HepG2 (cell line): Measurements from ENCODE around the gene A3GALT2. TPM values are rescaled to one million over a fixed set of nuclear protein-coding genes. Genes with fewer than 3 reads are reported as not detected.
A peak's percentile ranks its signal among the peaks of the same experiment; 100 is the strongest.

Experiments
- ATAC-seq: fragments of 200-7000 bp; cut with Tn5 transposase; 3 replicates; pipeline ENCODE4 v1.9.1; 2020; ENCODE audit warnings: mild to moderate bottlenecking, moderate library complexity
- BruUV-seq: library from RNA; stranded (reverse); fragments of 400-500 nt; replicated peaks from 2 replicates; lab custom pipeline; 2021; lab: Mats Ljungman, UMichigan
- CTCF ChIA-PET: fragments of 300-600 bp; formaldehyde crosslinking; extraction: SDS; loops from one replicate; lab custom pipeline; 2021; ENCODE audit warnings: low total read pairs, inconsistent platforms, low intra/inter-chr PET ratio; lab: Yijun Ruan, JAX
- POLR2A ChIA-PET: fragments of 350-600 bp; sonication (Branson Sonifier 250); formaldehyde crosslinking; loops from one replicate; lab custom pipeline; 2020; ENCODE audit warnings: antibody characterized with exemption, inconsistent platforms; lab: Yijun Ruan, JAX
- DNase-seq: peaks from one replicate; pipeline ENCODE4 v3.0.0-alpha.2; 2015; ENCODE audit warnings: low spot score
- FAIRE-seq: peaks from 3 replicates; lab custom pipeline; 2011; peaks lifted over from hg19 to GRCh38; lab: Jason Lieb, UNC
- H2AFZ ChIP-seq: one replicate; pipeline ENCODE4 v1.6.1; 2011; ENCODE audit warnings: low read length, inconsistent platforms
- H3K27ac ChIP-seq: fragments of 300-600 bp; 3 replicates; pipeline ENCODE4 v1.8.0; 2011; ENCODE audit warnings: mixed run types, mild to moderate bottlenecking, mixed read lengths, low read length, inconsistent platforms; ENCODE audit not compliant: insufficient read depth; ENCODE audit errors: extremely low read length
- H3K27me3 ChIP-seq, 2 experiments: fragments of 200-600 bp in 1 of 2; 2 replicates in 1 of 2; 3 replicates in 1 of 2; pipeline versions ENCODE4 v1.6.0 to v1.8.0; 2011; ENCODE audit warnings: low read length in 2 of 2, mild to moderate bottlenecking in 2 of 2, moderate library complexity in 2 of 2, inconsistent platforms in 1 of 2; ENCODE audit not compliant: insufficient read depth in 2 of 2, control insufficient read depth in 1 of 2
- H3K36me3 ChIP-seq, 2 experiments: fragments of 200-600 bp in 1 of 2; replicated peaks in 1 of 2; 2 replicates in 1 of 2; 3 replicates in 1 of 2; pipeline versions ENCODE4 v1.5.1 to v1.8.0; 2011; ENCODE audit warnings: low read length in 2 of 2, inconsistent platforms in 1 of 2; ENCODE audit not compliant: insufficient read depth in 2 of 2, control insufficient read depth in 1 of 2
- H3K4me1 ChIP-seq: 2 replicates; pipeline ENCODE4 v1.5.1; 2012; ENCODE audit warnings: low read length, inconsistent platforms; ENCODE audit not compliant: insufficient read depth
- H3K4me2 ChIP-seq: 2 replicates; pipeline ENCODE4 v1.6.0; 2011; ENCODE audit warnings: low read depth, low read length, inconsistent platforms
- H3K4me3 ChIP-seq, 3 experiments: fragments of 200-600 bp in 1 of 3; sonication (generic), shearing (Covaris generic) in 1 of 3; replicated peaks in 1 of 3; 2 replicates each; pipeline ENCODE4 v1.5.1; 2011 to 2016; ENCODE audit warnings: low read length in 3 of 3, inconsistent platforms in 2 of 3, low read depth in 2 of 3, mild to moderate bottlenecking in 2 of 3, control low read depth in 1 of 3, mixed read lengths in 1 of 3; ENCODE audit not compliant: insufficient read depth in 1 of 3
- H3K79me2 ChIP-seq: one replicate; pipeline ENCODE4 v1.6.1; 2011; ENCODE audit warnings: low read length, inconsistent platforms; ENCODE audit not compliant: insufficient read depth
- H3K9ac ChIP-seq: 2 replicates; pipeline ENCODE4 v1.6.0; 2011; ENCODE audit warnings: mild to moderate bottlenecking, low read depth, low read length, inconsistent platforms; ENCODE audit not compliant: insufficient read depth
- H3K9me3 ChIP-seq: 2 replicates; pipeline ENCODE4 v1.5.1; 2012; ENCODE audit warnings: mild to moderate bottlenecking, low read length
- H4K20me1 ChIP-seq: 2 replicates; pipeline ENCODE4 v1.6.0; 2011; ENCODE audit warnings: inconsistent platforms, mild to moderate bottlenecking, low read length, moderate library complexity; ENCODE audit not compliant: insufficient read depth
- CAMTA2 ChIP-seq: sonication (generic); formaldehyde crosslinking; IDR thresholded peaks from 2 replicates; pipeline ENCODE4 v1.4.0; 2020; ENCODE audit warnings: mild to moderate bottlenecking, missing genetic modification reagents, borderline replicate concordance
- CSRNP1 ChIP-seq: sonication (generic); formaldehyde crosslinking; IDR thresholded peaks from 2 replicates; pipeline ENCODE4 v1.8.1; 2023; ENCODE audit warnings: mild to moderate bottlenecking, missing genetic modification reagents
- E2F1 ChIP-seq: sonication (generic); formaldehyde crosslinking; IDR thresholded peaks from 2 replicates; pipeline ENCODE4 v1.5.0; 2020; ENCODE audit warnings: missing genetic modification reagents
- MTF1 ChIP-seq: sonication (generic); formaldehyde crosslinking; IDR thresholded peaks from 2 replicates; pipeline ENCODE4 v1.5.0; 2020; ENCODE audit warnings: missing genetic modification reagents
- PCBP2 ChIP-seq: fragments of 200-400 bp; formaldehyde crosslinking; optimal IDR thresholded peaks from 2 replicates; pipeline ENCODE3; 2018; ENCODE audit warnings: low read length, low read depth; ENCODE audit not compliant: poor library complexity, severe bottlenecking
- PLSCR1 ChIP-seq: sonication (generic); formaldehyde crosslinking; IDR thresholded peaks from 2 replicates; pipeline ENCODE4 v1.5.0; 2020; ENCODE audit warnings: missing genetic modification reagents, mild to moderate bottlenecking, borderline replicate concordance
- RELA ChIP-seq: sonication (generic); formaldehyde crosslinking; IDR thresholded peaks from 2 replicates; pipeline ENCODE4 v1.4.0; 2020; ENCODE audit warnings: missing genetic modification reagents
- REST ChIP-seq, 2 experiments: IDR thresholded peaks; 2 replicates each; pipeline ENCODE4 v1.6.1; 2011 to 2012; ENCODE audit warnings: low read length in 2 of 2, borderline replicate concordance in 1 of 2, low read depth in 1 of 2, mild to moderate bottlenecking in 1 of 2, moderate library complexity in 1 of 2
- ZNF564 ChIP-seq: sonication (generic); formaldehyde crosslinking; IDR thresholded peaks from 2 replicates; pipeline ENCODE4 v1.8.1; 2023; ENCODE audit warnings: mild to moderate bottlenecking, missing genetic modification reagents
- WGBS: methylation state at CpG from one replicate; pipeline ENCODE4 v1.1.6; 2017; ENCODE audit warnings: low lambda C conversion rate; 5-methylcytosine and 5-hydroxymethylcytosine counted together
- in situ Hi-C: cut with HindIII; loops from 2 replicates; pipeline ENCODE4 v1.10.0; 2017; ENCODE audit warnings: low pct_unique_long_range_greater_than_20kb; ENCODE audit not compliant: extremely low pct_ligation_motif_present
- intact Hi-C: fragments of 100-400 bp; cut with micrococcal nuclease; formaldehyde crosslinking; loops from one replicate; pipeline ENCODE4 v1.10.0; 2022; ENCODE audit not compliant: unreplicated experiment
- polyA plus RNA-seq, 8 experiments: library from polyadenylated mRNA; depleted of rRNA in 3 of 8; stranded (reverse) in 7 of 8; unstranded in 1 of 8; fragments of >200 nt; fragmentation: Illumina TruSeq in 4 of 8; extraction: Trizol in 4 of 8; gene quantifications; 2 replicates each; pipeline versions ENCODE4 v1.2.1 to v1.2.3, GENCODE V29; 2011 to 2016; ENCODE audit warnings: low read depth in 4 of 8, missing spikeins in 1 of 8, mixed read lengths in 1 of 8; ENCODE audit not compliant: insufficient read depth in 1 of 8
- total RNA-seq, 5 experiments: library from RNA; depleted of rRNA; stranded (reverse); fragments of >200 nt; fragmentation: Illumina TruSeq; extraction: Trizol; gene quantifications; 2 replicates each; pipeline ENCODE4 v1.2.3, GENCODE V29; 2016; ENCODE audit warnings: low read depth in 1 of 5

Gene A3GALT2
- total and polyA plus RNA-seq, 2 of the 13 experiments (the other 11 are each of a cell fraction or from before 2014, with no cell fraction given) = not detected

- in situ Hi-C loops = no loop called here
- Histone ChIP-seq H3K79me2 (no peaks in the 10 kb centered on the region), H3K36me3 (peaks cover 1 to 22% of the 10 kb centered on the region in 2 experiments; a peak in 3 of 5 replicates), H3K4me2 (no peak overlapping the region), H3K9me3 (no peaks in the 10 kb centered on the region), H3K9ac (no peak overlapping the region), H3K27me3 (no peaks in the 10 kb centered on the region), H3K27ac (no peak overlapping the region), H3K4me3 (no peak overlapping the region), H3K4me1 (peaks cover 13% of the 10 kb centered on the region), H4K20me1 (no peaks in the 10 kb centered on the region), H2AFZ (no peak overlapping the region)
- FAIRE-seq = no peak
- BruUV-seq = no TSS peak
- DNase-seq = peak; percentile 6
- ChIA-PET POLR2A (no interaction called here), CTCF (no interaction called here)
- peak; percentile 13; the same call in 1 of the 3 replicates for ATAC-seq
- TF ChIP-seq ZNF564 (CRISPR knock-in tag) (peak; percentile 97; the same call in 1 of the 2 replicates), REST (IDR thresholded peaks at IDR 0.05; ENCODE audit: borderline replicate concordance in 1 of 2, low read depth in 1 of 2, low read length in 2 of 2) (no peak)
- intact Hi-C loops = no loop called here
- 52% methylated on average over 4 of the region's 4 CpGs for WGBS
Measured at GRCh38 chr1:33301273-33301984, 19.5 kb downstream of the A3GALT2 start.

GRCh38 chr1:33300673-33301072 is 20.2 kb downstream of the A3GALT2 start:
- Histone ChIP-seq H3K9ac (no peak overlapping the region), H3K4me1 (peaks cover 13% of the 10 kb centered on the region), H3K4me3 (no peak overlapping the region), H3K4me2 (no peak overlapping the region), H4K20me1 (no peaks in the 10 kb centered on the region), H3K27ac (no peak overlapping the region), H2AFZ (no peak overlapping the region), H3K36me3 (peaks cover 7 to 30% of the 10 kb centered on the region in 2 experiments; a peak in 4 of 5 replicates), H3K27me3 (no peaks in the 10 kb centered on the region), H3K79me2 (no peaks in the 10 kb centered on the region), H3K9me3 (no peaks in the 10 kb centered on the region)
- WGBS = 95% methylated on average over 4 of the region's 5 CpGs
- in situ Hi-C loops = no loop called here
- intact Hi-C loops = no loop called here
- BruUV-seq = no TSS peak
- CTCF ChIA-PET = no interaction called here
- DNase-seq (no peak), ATAC-seq (no peak), FAIRE-seq (no peak)
- POLR2A ChIA-PET = no interaction called here
- no peak for TF ChIP-seq E2F1 (CRISPR knock-in tag)
- TF ChIP-seq CSRNP1 (CRISPR knock-in tag) = no peak
- no peak for TF ChIP-seq MTF1 (CRISPR knock-in tag)
- no peak for TF ChIP-seq CAMTA2 (CRISPR knock-in tag)
- TF ChIP-seq PLSCR1 (CRISPR knock-in tag) = no peak
- TF ChIP-seq PCBP2 = no peak
- no peak for TF ChIP-seq RELA (CRISPR knock-in tag)
